ENCODE measurements around the gene TLR5.

Gene TLR5

GRCh38 chr1:223147873-223148272 is 4.8 kb upstream of the TLR5 start:
- DNase-seq (ENCODE audit: low read depth in 2 of 2), result no peak

DNA sequence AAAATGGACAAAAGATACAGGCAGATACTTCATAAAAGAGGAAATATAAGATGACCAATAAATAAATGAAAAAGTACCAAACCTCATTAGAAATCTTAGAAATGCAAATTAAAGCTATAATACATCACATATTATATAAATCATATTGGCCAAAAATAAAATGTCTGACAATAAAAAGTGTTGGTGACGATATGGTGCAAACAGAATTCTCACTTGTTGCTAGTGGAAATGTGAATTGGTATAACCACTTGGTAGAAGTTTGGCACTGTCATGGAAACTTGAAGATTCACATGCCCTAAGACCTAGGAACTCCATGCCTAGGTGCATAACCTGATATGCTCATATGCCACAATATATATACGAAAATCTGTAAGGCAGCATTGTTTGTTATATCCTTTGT is 4.4 kb upstream of the TLR5 start:
- DNase-seq (ENCODE audit: low read depth in 2 of 2), result no peak

GRCh38 chr1:223146745-223147144 is 3.7 kb upstream of the TLR5 start:
- no peak for DNase-seq (ENCODE audit: low read depth in 2 of 2)

GRCh38 chr1:223144914-223145313 is 1.9 kb upstream of the TLR5 start:
- DNase-seq (ENCODE audit: low read depth in 2 of 2), result no peak

DNA sequence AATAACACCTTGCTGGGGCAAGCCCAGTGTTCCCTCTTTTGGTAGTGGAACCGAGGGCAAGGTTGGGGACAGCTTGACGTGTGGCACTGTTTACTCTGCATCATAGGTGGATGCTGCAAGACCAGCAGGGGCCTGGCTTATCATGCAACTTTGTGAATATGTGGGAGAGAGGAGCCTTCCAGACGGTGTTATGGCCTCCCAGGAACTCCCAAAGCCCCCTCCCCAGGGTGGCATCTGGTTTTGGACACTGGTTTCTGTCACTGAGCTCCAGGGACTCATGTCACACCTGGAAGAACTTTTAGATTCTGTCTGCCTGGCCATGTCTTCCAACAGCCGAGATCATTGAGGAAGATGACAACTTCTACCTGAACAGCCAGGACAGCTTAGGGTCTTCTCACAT is 1.4 kb upstream of the TLR5 start:
- no peak for DNase-seq (ENCODE audit: low read depth in 2 of 2)

- no peak for DNase-seq (ENCODE audit: low read depth in 2 of 2)
These were observed 645 bp upstream of the TLR5 start for GRCh38 chr1:223143537-223144248.

GRCh38 chr1:223142269-223142668 is 779 bp downstream of the TLR5 start:
- DNase-seq (ENCODE audit: low read depth in 2 of 2), result no peak

GRCh38 chr1:223140611-223141405 is 2.2 kb downstream of the TLR5 start:
- DNase-seq (ENCODE audit: low read depth in 2 of 2), result no peak

DNA sequence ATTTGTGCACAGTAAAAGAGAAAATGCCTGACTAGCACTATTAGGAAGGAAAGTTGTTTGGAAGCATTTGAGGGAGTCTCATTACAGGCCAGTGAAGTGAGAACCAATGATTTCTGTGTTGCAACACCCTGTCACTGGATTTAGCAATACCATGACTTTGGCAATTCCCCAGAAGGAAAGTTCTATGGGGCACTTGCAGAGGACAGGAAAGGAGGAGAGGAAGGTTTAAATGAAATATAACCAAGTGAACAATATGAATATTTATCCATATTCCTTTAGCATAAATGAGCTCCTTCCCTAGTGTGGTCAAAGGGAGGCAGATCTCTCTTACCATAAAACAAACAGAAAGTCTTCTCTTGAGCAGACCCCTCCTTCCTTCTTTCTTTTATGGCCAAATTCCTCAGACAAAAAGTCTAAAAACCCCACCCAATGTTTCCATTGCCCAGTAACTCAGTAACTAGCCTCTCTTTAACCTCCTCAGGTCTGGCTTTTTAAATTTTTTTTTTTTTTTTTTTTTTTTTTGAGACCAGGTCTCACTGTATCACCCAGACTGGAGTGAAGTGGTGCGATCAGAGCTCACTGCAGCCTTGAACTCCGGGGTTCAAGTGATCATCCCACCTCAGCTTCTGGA is 5.5 kb downstream of the TLR5 start:
- no peak for DNase-seq (ENCODE audit: low read depth in 2 of 2)

- no peak for DNase-seq (ENCODE audit: low read depth in 2 of 2)
These were observed 7.0 kb downstream of the TLR5 start for GRCh38 chr1:223136086-223136485.

DNA sequence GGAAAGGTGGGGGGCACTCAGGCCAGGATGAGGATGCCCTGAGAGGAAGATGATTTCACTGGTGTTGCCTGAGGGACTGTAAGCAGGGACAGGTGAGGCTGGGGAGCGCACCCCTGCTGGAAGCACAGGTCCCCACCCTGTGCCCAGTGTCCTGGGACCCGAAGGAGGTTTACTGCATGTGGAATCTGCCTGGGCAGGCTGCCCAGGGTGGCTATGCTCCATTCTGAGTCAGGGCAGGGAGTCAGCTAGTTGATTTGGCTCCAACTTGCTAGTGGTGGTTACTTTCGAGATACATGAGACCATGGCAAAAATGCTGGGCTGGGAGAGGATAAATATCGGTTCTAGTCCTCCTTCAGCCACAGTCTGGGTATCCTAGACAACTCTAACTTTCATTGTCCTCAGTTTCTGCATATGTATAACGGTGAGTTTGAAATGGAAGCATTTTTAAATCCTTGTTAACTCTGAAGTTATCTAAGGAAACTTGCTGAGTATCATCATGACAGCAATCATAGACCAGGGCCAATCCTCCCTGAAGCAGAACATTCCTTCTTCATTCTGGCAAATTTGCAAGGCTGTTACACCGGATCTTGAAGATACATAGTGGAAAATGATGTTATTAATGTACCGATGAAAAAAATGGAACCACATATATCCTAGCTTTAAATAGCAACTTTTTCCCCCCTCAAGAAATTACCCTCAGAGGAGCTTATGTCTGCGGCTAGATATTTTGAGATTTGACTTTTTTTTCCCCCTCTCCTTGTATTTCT is 7.7 kb downstream of the TLR5 start:
- DNase-seq (ENCODE audit: low read depth in 2 of 2), result no peak

- DNase-seq (ENCODE audit: low read depth in 2 of 2), result peak; percentile 54 to 60
These were observed 9.1 kb downstream of the TLR5 start for GRCh38 chr1:223133824-223134435.

DNA sequence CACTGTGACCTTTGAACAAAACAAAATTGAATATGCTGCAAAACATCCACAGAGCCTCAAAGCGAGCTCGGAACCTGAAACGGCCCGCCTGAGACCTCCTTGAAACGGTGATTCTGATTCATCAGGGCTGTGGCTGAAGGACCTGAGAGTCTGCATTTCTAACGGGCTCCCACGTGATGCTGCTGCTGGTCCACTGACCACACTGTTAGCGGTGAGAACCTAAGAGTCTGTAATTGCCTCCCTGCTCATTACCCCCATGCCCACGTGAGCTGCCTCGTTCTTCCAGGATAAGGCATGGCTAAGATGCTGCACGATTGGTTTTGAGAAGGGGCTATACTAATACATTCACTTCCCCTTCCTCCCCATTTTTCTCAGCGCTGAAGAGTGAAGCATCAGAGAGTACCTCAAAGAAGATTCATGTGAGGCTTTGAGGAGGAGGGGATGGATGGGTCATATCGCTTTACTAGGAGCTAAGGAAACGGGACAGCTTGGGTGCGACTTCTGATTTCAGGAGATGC is 9.7 kb downstream of the TLR5 start:
- DNase-seq (ENCODE audit: low read depth in 2 of 2), result no peak

GRCh38 chr1:223129229-223129901 is 13.7 kb downstream of the TLR5 start:
- peak; percentile 26 to 53 for DNase-seq (ENCODE audit: low read depth in 2 of 2)

DNA sequence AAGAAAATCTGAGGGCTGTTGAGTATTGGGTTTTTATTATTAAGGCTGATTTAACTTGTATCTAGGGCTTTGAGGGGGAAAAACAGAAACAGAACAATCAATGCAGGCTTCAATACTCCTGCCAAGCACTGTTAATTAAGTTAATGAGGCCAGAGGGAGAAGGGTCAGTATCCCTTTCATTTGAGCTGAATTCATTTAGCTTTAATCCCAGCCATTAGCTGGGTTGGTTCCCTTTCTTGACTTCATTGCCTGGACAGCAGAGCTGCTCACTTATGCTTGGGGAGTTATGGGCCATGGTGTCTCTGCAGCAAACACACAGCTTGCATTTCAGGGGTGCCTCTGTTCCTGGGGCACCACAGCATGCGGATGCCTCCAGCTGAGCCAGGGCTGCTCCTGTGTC is 16.3 kb downstream of the TLR5 start:
- DNase-seq (ENCODE audit: low read depth in 2 of 2), result no peak

- no peak for DNase-seq (ENCODE audit: low read depth in 2 of 2)
These were observed 17.3 kb downstream of the TLR5 start for GRCh38 chr1:223125766-223126165.

GRCh38 chr1:223123011-223123610 is 19.9 kb downstream of the TLR5 start:
- no peak for DNase-seq (ENCODE audit: low read depth in 2 of 2)

- DNase-seq (ENCODE audit: low read depth in 2 of 2), result no peak
These were observed 24.6 kb downstream of the TLR5 start for GRCh38 chr1:223118418-223118817.

GRCh38 chr1:223116950-223117349 is 26.1 kb downstream of the TLR5 start:
- no peak for DNase-seq (ENCODE audit: low read depth in 2 of 2)

- no peak for DNase-seq (ENCODE audit: low read depth in 2 of 2)
These were observed 28.2 kb downstream of the TLR5 start for GRCh38 chr1:223114871-223115270.
